NCI-H526 treated with DMSO at 0.1 percent for 48 hours (cell line): ENCODE measurements around the gene SPANXN4.

Source experiments
- DNase-seq: peaks from one replicate; lab custom pipeline; 2025; lab: John Stamatoyannopoulos, UW

The SPANXN4 gene

GRCh38 chrX:143025628-143026027 lies at the start of gene SPANXN4:
TSS of gene SPANXN4 (plus strand) at chrX:143025928. CDS start at chrX:143026015, 87 bp downstream.
- DNase-seq: no peak

GRCh38 chrX:142977128-142977914 lies 48.4 kb upstream of the SPANXN4 start:
- DNase-seq: no peak

GRCh38 chrX:142978130-142978684 lies 47.5 kb upstream of the SPANXN4 start:
- no peak for DNase-seq

- DNase-seq: no peak
Measured at GRCh38 chrX:142982679-142983078, 43.0 kb upstream of the SPANXN4 start.

GRCh38 chrX:142994988-142995387 lies 30.7 kb upstream of the SPANXN4 start:
- DNase-seq: no peak

GRCh38 chrX:142998447-142999198 lies 27.1 kb upstream of the SPANXN4 start:
- DNase-seq: no peak

- DNase-seq: no peak
Measured at GRCh38 chrX:142999199-142999701, 26.5 kb upstream of the SPANXN4 start.

GRCh38 chrX:143002206-143002605 lies 23.5 kb upstream of the SPANXN4 start:
- DNase-seq: no peak

- DNase-seq: no peak
Measured at GRCh38 chrX:143017272-143017671, 8.5 kb upstream of the SPANXN4 start.

GRCh38 chrX:143027275-143027674 lies 1.5 kb downstream of the SPANXN4 start:
- no peak for DNase-seq

GRCh38 chrX:143047511-143047910 lies 21.8 kb downstream of the SPANXN4 start:
- no peak for DNase-seq

GRCh38 chrX:143058120-143058519 lies 32.4 kb downstream of the SPANXN4 start:
- no peak for DNase-seq

GRCh38 chrX:143081231-143081630 lies 55.5 kb downstream of the SPANXN4 start:
- DNase-seq: no peak

GRCh38 chrX:143082537-143082936 lies 56.8 kb downstream of the SPANXN4 start:
- no peak for DNase-seq
